Mesenchymal stem cell (in vitro differentiated cells and primary cell): Measurements from ENCODE around the gene TIMM9.
A peak's percentile ranks its signal among the peaks of the same experiment; 100 is the strongest.
"Not testable (repeated sequence)": the region's sequence is repeated elsewhere in the genome, so short reads cannot be mapped to it uniquely, and the experiment has no call there.

Experiments
- DNase-seq: peaks from one replicate; pipeline ENCODE4 v3.0.0-alpha.2; 2013
- H2AFZ ChIP-seq: one replicate; pipeline ENCODE4 v1.6.1; 2013; ENCODE audit warnings: low read depth, mild to moderate bottlenecking, control low read depth, inconsistent platforms, low read length, moderate library complexity
- H2AK5ac ChIP-seq: 2 replicates; pipeline ENCODE4 v1.6.1; 2013; ENCODE audit warnings: low read length, moderate library complexity, mild to moderate bottlenecking, inconsistent platforms; ENCODE audit not compliant: severe bottlenecking
- H2BK120ac ChIP-seq: one replicate; pipeline ENCODE4 v1.6.1; 2013; ENCODE audit warnings: low read depth, mild to moderate bottlenecking, inconsistent platforms, low read length, moderate library complexity
- H2BK12ac ChIP-seq, 2 experiments: one replicate each; pipeline ENCODE4 v1.6.1; 2013; ENCODE audit warnings: inconsistent platforms in 2 of 2, low read length in 2 of 2, mild to moderate bottlenecking in 2 of 2, moderate library complexity in 2 of 2, control low read depth in 1 of 2
- H2BK15ac ChIP-seq: one replicate; pipeline ENCODE4 v1.6.1; 2013; ENCODE audit warnings: mild to moderate bottlenecking, low read depth, inconsistent platforms; ENCODE audit not compliant: poor library complexity, severe bottlenecking
- H2BK5ac ChIP-seq: 2 replicates; pipeline ENCODE4 v1.6.1; 2013; ENCODE audit warnings: low read depth, mild to moderate bottlenecking, low read length, control low read depth, inconsistent platforms; ENCODE audit not compliant: poor library complexity, severe bottlenecking
- H3K14ac ChIP-seq, 2 experiments: one replicate each; pipeline ENCODE4 v1.6.1; 2013; ENCODE audit warnings: inconsistent platforms in 2 of 2, low read length in 2 of 2, control low read depth in 1 of 2, mild to moderate bottlenecking in 1 of 2, moderate library complexity in 1 of 2
- H3K18ac ChIP-seq, 2 experiments: one replicate each; pipeline ENCODE4 v1.6.1; 2013; ENCODE audit warnings: inconsistent platforms in 2 of 2, low read length in 2 of 2, control low read depth in 1 of 2, low read depth in 1 of 2, mild to moderate bottlenecking in 1 of 2
- H3K23ac ChIP-seq, 2 experiments: one replicate each; pipeline ENCODE4 v1.6.1; 2013; ENCODE audit warnings: inconsistent platforms in 2 of 2, low read length in 2 of 2, mild to moderate bottlenecking in 2 of 2, moderate library complexity in 2 of 2, control low read depth in 1 of 2
- H3K27ac ChIP-seq: 2 replicates; pipeline ENCODE4 v1.5.1; 2013; ENCODE audit warnings: mild to moderate bottlenecking, moderate library complexity, low read length, control low read depth, inconsistent platforms; ENCODE audit not compliant: poor library complexity, severe bottlenecking
- H3K27me3 ChIP-seq, 2 experiments: 2 replicates each; pipeline versions ENCODE4 v1.6.1 to v1.7.0; 2013; ENCODE audit warnings: low read length in 2 of 2, mild to moderate bottlenecking in 2 of 2, moderate library complexity in 2 of 2, control low read depth in 1 of 2, inconsistent platforms in 1 of 2; ENCODE audit not compliant: control insufficient read depth in 1 of 2, insufficient read depth in 1 of 2
- H3K36me3 ChIP-seq, 2 experiments: 2 replicates each; pipeline versions ENCODE4 v1.6.1 to v1.7.0; 2013; ENCODE audit warnings: low read length in 2 of 2, control low read depth in 1 of 2, inconsistent platforms in 1 of 2, low read depth in 1 of 2, mild to moderate bottlenecking in 1 of 2; ENCODE audit not compliant: insufficient read depth in 2 of 2, control insufficient read depth in 1 of 2
- H3K4ac ChIP-seq, 2 experiments: one replicate each; pipeline ENCODE4 v1.6.1; 2013; ENCODE audit warnings: inconsistent platforms in 2 of 2, low read length in 2 of 2, mild to moderate bottlenecking in 2 of 2, moderate library complexity in 2 of 2, control low read depth in 1 of 2, low read depth in 1 of 2
- H3K4me1 ChIP-seq: 2 replicates; pipeline ENCODE4 v1.6.1; 2013; ENCODE audit warnings: low read depth, low read length, control low read depth; ENCODE audit not compliant: control insufficient read depth, insufficient read depth
- H3K4me2 ChIP-seq: 2 replicates; pipeline ENCODE4 v1.6.1; 2013; ENCODE audit warnings: low read length, mild to moderate bottlenecking, inconsistent platforms; ENCODE audit not compliant: poor library complexity, severe bottlenecking
- H3K4me3 ChIP-seq, 2 experiments: 2 replicates each; pipeline versions ENCODE4 v1.5.1 to v1.7.0; 2013; ENCODE audit warnings: low read length in 2 of 2, mild to moderate bottlenecking in 2 of 2, control low read depth in 1 of 2, low read depth in 1 of 2; ENCODE audit not compliant: insufficient read depth in 1 of 2
- H3K79me1 ChIP-seq: replicated peaks from 2 replicates; pipeline ENCODE4 v1.6.1; 2013; ENCODE audit warnings: mild to moderate bottlenecking, control low read depth, low read length, inconsistent platforms; ENCODE audit not compliant: poor library complexity, severe bottlenecking
- H3K9ac ChIP-seq: 2 replicates; pipeline ENCODE4 v1.7.0; 2013; ENCODE audit warnings: mild to moderate bottlenecking, low read length, moderate library complexity
- H3K9me3 ChIP-seq: 2 replicates; pipeline ENCODE4 v1.7.0; 2013; ENCODE audit warnings: mild to moderate bottlenecking, low read length; ENCODE audit not compliant: control insufficient read depth
- H4K8ac ChIP-seq: one replicate; pipeline ENCODE4 v1.6.1; 2013; ENCODE audit warnings: inconsistent platforms, mild to moderate bottlenecking, low read length, moderate library complexity
- H4K91ac ChIP-seq: one replicate; pipeline ENCODE4 v1.6.1; 2013; ENCODE audit warnings: mild to moderate bottlenecking, low read length, inconsistent platforms
- WGBS: methylation state at CpG from one replicate; pipeline ENCODE4 v1.1.7; 2013; ENCODE audit warnings: mixed read lengths; 5-methylcytosine and 5-hydroxymethylcytosine counted together

The TIMM9 gene

DNA sequence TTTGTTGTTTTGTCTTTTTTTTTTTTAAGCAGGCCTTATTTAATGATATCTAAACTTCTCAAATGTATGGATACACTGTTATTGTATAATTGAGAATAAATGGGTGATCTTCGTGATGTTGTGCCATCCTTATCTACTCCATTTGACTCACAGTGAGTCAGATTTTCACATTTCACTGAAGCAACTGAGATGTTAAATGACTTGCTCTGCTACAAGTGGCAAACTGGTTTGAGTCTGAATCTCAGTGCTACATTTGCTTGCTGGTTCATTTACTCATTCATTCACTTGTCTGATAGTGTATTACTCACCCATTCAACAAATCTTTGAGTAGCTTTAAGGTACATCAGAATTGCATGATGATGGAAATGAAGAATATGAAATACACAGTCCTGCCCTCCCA, 2.8 kb upstream of the TIMM9 start:
- Histone ChIP-seq H2AK5ac (no peak overlapping the region), H3K18ac (no peak overlapping the region), H3K4me3 (no peak overlapping the region), H2BK12ac (no peak overlapping the region), H3K23ac (no peak overlapping the region), H3K4me2 (no peak overlapping the region), H3K27me3 (no peaks in the 10 kb centered on the region), H4K91ac (no peak overlapping the region), H3K14ac (no peak overlapping the region), H3K9me3 (no peaks in the 10 kb centered on the region), H2BK15ac (no peak overlapping the region), H3K9ac (peak overlapping the region; percentile 99), H3K79me1 (peaks cover 5% of the 10 kb centered on the region), H3K4ac (no peak overlapping the region), H3K4me1 (peaks cover 1% of the 10 kb centered on the region), H3K36me3 (peaks cover 6 to 44% of the 10 kb centered on the region in 2 experiments), H4K8ac (no peak overlapping the region), H2AFZ (no peak overlapping the region), H2BK5ac (no peak overlapping the region), H2BK120ac (no peak overlapping the region), H3K27ac (no peak overlapping the region)
- 20% methylated on average over 1 of the region's 1 CpG for WGBS
- peak; percentile 78 for DNase-seq

DNA sequence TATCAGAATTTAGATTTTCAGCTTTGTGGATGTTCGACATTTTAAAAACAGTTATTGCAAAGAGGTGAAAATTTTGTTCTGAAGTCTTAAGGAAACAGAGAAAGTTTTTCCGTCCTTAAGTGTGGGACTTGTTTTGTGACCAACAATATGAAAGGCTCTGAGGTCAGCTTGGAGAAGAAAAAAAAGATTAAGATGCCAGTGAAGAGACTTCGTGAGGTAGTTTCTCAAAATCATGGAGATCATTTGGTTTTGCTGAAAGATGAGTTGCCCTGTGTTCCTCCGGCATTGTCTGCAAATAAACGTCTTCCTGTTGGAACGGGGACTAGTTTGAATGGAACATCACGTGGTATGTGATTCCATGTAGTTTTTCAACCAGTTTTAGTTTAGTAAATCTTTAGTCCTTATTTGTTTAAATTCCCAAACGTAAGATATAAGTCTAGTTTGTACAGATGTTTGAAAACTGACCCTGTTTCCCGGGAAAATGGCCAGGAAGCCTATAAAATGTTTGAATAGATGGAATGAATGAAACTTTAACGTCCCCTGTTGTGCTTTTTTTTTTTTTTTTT, 870 bp upstream of the TIMM9 start:
- H3K9me3 ChIP-seq: no peaks in the 10 kb centered on the region

DNA sequence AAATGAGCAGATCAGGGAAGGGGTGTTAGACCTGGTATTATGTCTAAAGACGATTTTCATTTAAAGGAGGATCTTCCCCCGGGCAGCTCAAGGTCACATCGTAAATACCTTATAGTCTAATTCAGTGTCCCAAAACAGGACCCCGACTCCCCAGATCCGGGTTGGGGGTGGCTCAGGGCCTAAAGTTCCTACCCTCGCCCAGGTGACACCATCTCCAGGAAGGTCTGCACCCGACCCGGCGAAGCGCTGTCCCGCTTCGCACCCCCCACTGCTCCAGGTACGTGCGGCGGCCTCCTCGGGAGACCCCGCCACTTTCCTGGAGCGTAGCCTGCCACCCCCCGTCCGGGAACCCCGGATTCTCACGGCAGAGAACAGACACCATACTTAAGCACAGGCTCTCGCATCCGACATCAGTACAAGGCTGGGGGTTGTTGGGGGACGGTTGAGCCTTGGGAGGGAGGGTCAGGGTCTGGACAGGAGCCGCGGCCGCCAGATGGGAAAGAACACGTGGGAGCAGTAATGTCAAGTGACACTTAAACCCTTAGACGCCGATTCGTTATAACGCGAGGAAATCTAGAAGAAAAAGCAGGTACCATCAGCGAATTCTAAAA, 556 bp downstream of the TIMM9 start:
- peak overlapping the region; percentile 86 to 90 for H3K4me3 ChIP-seq
- DNase-seq: no peak
- H2BK5ac ChIP-seq: no peak overlapping the region
- H3K23ac ChIP-seq: no peak overlapping the region
- peak overlapping the region in 1 of 2 experiments; percentile 54 for H3K4ac ChIP-seq
- peak overlapping the region; percentile 7 for H2AFZ ChIP-seq
- no peak overlapping the region for H4K91ac ChIP-seq
- peak overlapping the region in 1 of 2 experiments; percentile 89 for H3K14ac ChIP-seq
- under 1% methylated on average over 30 of the region's 35 CpGs for WGBS
- no peaks in the 10 kb centered on the region for H3K9me3 ChIP-seq
- peaks cover 8% of the 10 kb centered on the region for H3K79me1 ChIP-seq
- peak overlapping the region; percentile 37 to 74 for H3K18ac ChIP-seq
- H4K8ac ChIP-seq: peak overlapping the region; percentile 89
- H3K9ac ChIP-seq: peak overlapping the region; percentile 99
- H2BK12ac ChIP-seq: no peak overlapping the region
- H2BK120ac ChIP-seq: peak overlapping the region; percentile 24
- peaks cover 0 to 35% of the 10 kb centered on the region in 2 experiments for H3K36me3 ChIP-seq
- no peak overlapping the region for H2AK5ac ChIP-seq
- H3K4me1 ChIP-seq: peaks cover 1% of the 10 kb centered on the region
- H3K4me2 ChIP-seq: peak overlapping the region; percentile 89
- no peak overlapping the region for H2BK15ac ChIP-seq
- H3K27me3 ChIP-seq: no peaks in the 10 kb centered on the region
- H3K27ac ChIP-seq: peak overlapping the region; percentile 97

More for the DNA sequence above, 870 bp upstream of the TIMM9 start:
- H3K23ac ChIP-seq: no peak overlapping the region
- H3K27ac ChIP-seq: peak overlapping the region; percentile 33
- no peak overlapping the region for H2BK5ac ChIP-seq
- H3K27me3 ChIP-seq: no peaks in the 10 kb centered on the region
- H3K4me1 ChIP-seq: peaks cover 1% of the 10 kb centered on the region
- H4K8ac ChIP-seq: no peak overlapping the region
- H4K91ac ChIP-seq: no peak overlapping the region
- H3K14ac ChIP-seq: no peak overlapping the region
- peak overlapping the region; percentile 56 for H3K4me2 ChIP-seq
- H2AK5ac ChIP-seq: no peak overlapping the region
- H3K18ac ChIP-seq: no peak overlapping the region
- H2BK15ac ChIP-seq: no peak overlapping the region
- no peak overlapping the region for H2AFZ ChIP-seq
- H2BK12ac ChIP-seq: no peak overlapping the region
- WGBS: under 1% methylated on average over 4 of the region's 10 CpGs
- peak overlapping the region; percentile 99 for H3K9ac ChIP-seq
- H3K4ac ChIP-seq: no peak overlapping the region
- peak overlapping the region; percentile 36 to 90 for H3K4me3 ChIP-seq
- DNase-seq: peak; percentile 79
- peaks cover 7% of the 10 kb centered on the region for H3K79me1 ChIP-seq
- peaks cover 6 to 35% of the 10 kb centered on the region in 2 experiments for H3K36me3 ChIP-seq
- no peak overlapping the region for H2BK120ac ChIP-seq

DNA sequence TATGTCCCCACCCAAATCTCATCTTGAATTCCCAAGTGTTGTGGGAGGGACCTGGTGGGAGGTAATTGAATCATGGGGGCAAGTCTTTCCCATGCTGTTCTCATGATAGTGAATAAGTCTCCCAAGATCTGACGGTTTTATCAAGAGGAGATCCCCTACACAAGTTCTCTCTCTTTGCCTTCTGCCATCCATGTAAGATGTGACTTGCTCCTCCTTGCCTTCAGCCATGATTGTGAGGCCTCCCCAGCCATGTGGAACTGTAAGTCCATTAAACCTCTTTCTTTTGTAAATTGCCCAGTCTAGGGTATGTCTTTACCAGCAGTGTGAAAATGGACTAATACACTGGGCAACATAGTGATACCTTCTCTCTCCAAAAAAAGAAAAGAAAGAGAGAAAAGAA, 10.4 kb downstream of the TIMM9 start:
- H3K27ac ChIP-seq, H3K14ac ChIP-seq, H3K4me1 ChIP-seq, H3K18ac ChIP-seq, H2BK15ac ChIP-seq, H2BK5ac ChIP-seq, H3K23ac ChIP-seq, H4K91ac ChIP-seq, H2AFZ ChIP-seq, H2BK120ac ChIP-seq, H4K8ac ChIP-seq, H3K4me2 ChIP-seq, H3K4ac ChIP-seq, H2BK12ac ChIP-seq, H3K27me3 ChIP-seq, H3K4me3 ChIP-seq, H2AK5ac ChIP-seq, H3K9ac ChIP-seq, DNase-seq: not testable (repeated sequence)
- Histone ChIP-seq H3K79me1 (peaks cover 15% of the 10 kb centered on the region), H3K9me3 (peaks cover 10% of the 10 kb centered on the region), H3K36me3 (peaks cover 22 to 78% of the 10 kb centered on the region in 2 experiments)
- WGBS: 100% methylated on average over 1 of the region's 1 CpG
